ENCODE data around the gene DGAT2.

The DGAT2 gene

DNA sequence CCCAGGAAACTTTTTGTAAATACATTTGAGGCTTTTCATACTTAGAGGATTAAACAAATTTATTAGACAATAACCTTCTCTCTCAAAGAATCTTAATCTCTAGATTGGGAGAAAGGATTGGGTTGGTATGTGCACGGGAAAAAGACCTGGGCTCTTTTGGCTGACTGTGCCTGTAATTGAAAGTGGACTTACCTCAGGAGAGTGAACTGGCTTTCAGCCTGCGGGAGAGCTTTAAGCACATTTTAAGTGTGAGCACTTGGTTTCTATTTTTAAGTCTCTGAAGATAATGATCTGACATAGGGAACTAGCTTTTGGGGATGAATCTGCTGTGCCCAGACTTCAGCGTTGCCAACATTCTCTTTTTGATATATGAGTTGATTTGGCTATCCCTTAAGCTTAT is 82.2 kb downstream of the DGAT2 start:
- Histone ChIP-seq H3K9me3 (ENCODE audit: insufficient read depth, low read length) (no peaks in the 10 kb centered on the region), H3K79me2 (ENCODE audit: insufficient read depth, low read length) (peaks cover 83% of the 10 kb centered on the region), H2AFZ (ENCODE audit: low read depth, low read length, severe bottlenecking) (no peak overlapping the region), H3K27me3 (ENCODE audit: low read length) (no peaks in the 10 kb centered on the region), H3K27ac (ENCODE audit: low read depth, low read length) (no peak overlapping the region), H3K4me3 (ENCODE audit: insufficient read depth, low read length, poor library complexity, severe bottlenecking) (no peak overlapping the region), H3F3A (ENCODE audit: insufficient read depth) (0 out of 2 replicates have a peak, but pooled peaks cover 6% of the 10 kb centered on the region), H3K4me2 (ENCODE audit: low read depth, low read length, poor library complexity, severe bottlenecking) (no peak overlapping the region), H3K9me2 (replicated peaks; ENCODE audit: insufficient read depth, low read length) (no peaks in the 10 kb centered on the region), H4K20me1 (ENCODE audit: low read depth, low read length) (peaks cover 12% of the 10 kb centered on the region; the same call in 1 of the 2 replicates), H3K9ac (ENCODE audit: low read length) (no peak overlapping the region), H3K36me3 (ENCODE audit: low read length) (peaks cover 6% of the 10 kb centered on the region; the same call in 1 of the 2 replicates)
- TF ChIP-seq CTCF (IDR thresholded peaks at IDR 0.05; ENCODE audit: insufficient read depth, low read length, poor library complexity, severe bottlenecking), result no peak
- TF ChIP-seq EZH2phosphoT487 (conservative IDR thresholded peaks at IDR 0.05; ENCODE audit: low read length), result no peak

Data from SU-DHL-6 (cell line).